NCI-H2029 (cell line): ENCODE results near the gene TRIM29.

Experiments used
- DNase-seq: peaks from one replicate; lab custom pipeline; 2025; lab: John Stamatoyannopoulos, UW

The TRIM29 gene

GRCh38 chr11:120097721-120098385 lies 40.1 kb downstream of the TRIM29 start:
- no peak for DNase-seq

- DNase-seq = no peak
Observed at GRCh38 chr11:120096369-120097191, 41.3 kb downstream of the TRIM29 start.

- no peak for DNase-seq
Observed at GRCh38 chr11:120095516-120095915, 42.4 kb downstream of the TRIM29 start.

- DNase-seq = no peak
Observed at GRCh38 chr11:120091701-120092100, 46.2 kb downstream of the TRIM29 start.

DNA sequence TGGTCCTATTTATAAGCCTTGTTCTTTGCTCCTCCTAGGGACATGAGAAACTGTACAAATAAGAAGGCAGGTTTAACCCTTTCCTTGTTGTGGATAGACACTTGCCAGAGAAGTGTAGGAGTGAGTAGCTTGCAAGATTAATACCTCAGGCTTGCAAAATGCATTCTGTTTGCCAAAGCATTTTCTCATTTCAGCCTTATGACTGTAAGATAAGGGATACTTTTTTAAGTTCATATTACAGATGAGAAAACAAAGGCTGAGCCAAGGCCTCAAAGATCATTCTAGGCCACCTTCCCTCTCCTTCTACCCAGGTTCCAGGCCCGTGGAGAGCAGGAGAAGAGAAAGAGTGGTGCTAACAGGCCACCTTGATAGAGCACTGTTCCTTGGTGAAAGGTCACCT lies 46.8 kb downstream of the TRIM29 start:
- no peak for DNase-seq

- no peak for DNase-seq
Observed at GRCh38 chr11:120090411-120090810, 47.5 kb downstream of the TRIM29 start.

DNA sequence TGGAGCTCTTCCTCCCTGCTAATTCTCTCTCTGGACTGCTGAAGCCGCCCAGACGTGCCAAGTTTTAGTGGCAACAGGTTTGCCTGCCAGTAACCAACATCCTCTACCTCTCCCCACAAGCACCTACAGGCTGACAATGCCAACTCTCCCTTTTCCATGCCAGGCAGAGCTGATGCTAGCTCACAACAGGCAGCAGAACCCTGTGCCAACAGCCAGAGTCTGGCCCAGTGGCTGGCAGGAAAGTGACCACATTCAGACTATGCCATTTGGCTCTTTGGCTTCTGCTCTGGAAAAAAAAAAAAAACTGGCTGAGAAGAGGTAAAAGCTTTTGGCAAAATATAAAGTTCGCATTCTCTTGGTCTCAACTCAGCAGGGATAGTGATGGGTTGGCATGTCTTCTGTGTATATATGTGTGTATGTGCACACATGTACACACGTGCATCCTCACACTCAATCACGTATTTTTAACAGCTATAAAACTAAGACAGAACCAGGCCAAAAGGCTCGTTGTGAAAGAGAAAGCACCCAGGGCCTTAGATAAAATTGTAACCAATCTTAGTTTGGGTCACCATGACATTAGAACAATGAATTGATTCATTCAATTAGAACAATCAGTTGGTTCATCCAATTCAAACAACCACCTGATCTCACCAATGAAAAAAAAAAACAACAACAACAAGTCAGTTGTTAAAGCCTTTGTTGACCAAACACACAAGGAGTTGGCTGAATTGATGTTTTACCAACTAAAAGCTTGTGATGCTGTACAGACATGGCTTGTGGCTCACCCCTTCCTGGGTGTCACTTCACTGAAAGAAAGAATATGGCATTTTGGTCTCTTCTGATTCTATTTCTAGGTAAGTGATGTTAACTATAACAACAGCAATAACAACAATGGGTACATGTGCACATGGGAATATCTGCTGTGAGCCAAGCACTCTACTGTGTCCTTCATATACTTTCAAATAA lies 48.6 kb downstream of the TRIM29 start:
- no peak for DNase-seq

DNA sequence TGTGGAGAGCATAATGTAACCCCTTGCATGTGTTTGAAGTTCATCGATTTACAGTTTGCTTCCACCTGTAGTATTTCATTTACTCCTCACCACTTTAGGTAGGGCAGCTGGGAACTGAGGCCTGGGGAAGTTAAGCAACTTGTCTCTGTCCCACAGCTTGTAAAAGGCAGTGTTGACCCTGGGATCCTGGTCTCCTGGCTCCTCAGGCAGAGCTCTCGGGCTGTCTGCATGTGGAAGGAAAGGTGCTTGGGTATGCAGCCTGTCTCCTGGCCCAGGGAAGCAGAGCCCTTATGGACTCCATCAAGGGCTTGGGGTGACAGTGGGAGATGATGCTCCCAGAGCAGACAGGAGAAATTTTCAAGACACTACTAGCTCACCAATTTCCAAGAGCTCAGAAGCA lies 49.9 kb downstream of the TRIM29 start:
- DNase-seq = no peak

DNA sequence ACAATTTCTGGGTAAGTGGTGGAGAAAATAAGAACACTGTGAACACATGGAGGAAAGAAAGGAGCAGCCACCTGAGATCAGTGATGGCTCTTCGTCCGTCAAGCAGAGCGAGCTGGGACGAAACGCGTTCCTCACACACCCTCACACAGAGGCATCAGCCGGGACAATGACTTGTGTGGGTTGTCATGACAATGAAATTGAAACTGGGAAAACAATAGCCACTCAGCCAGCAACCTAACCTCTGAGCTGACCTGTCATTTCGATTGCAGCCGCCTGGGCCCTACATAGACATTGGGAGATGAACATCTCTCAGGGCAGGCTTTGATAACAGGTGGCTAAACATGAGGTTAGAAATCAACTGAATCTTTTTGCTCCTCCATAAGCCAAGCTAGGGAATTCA lies 51.3 kb downstream of the TRIM29 start:
- no peak for DNase-seq

DNA sequence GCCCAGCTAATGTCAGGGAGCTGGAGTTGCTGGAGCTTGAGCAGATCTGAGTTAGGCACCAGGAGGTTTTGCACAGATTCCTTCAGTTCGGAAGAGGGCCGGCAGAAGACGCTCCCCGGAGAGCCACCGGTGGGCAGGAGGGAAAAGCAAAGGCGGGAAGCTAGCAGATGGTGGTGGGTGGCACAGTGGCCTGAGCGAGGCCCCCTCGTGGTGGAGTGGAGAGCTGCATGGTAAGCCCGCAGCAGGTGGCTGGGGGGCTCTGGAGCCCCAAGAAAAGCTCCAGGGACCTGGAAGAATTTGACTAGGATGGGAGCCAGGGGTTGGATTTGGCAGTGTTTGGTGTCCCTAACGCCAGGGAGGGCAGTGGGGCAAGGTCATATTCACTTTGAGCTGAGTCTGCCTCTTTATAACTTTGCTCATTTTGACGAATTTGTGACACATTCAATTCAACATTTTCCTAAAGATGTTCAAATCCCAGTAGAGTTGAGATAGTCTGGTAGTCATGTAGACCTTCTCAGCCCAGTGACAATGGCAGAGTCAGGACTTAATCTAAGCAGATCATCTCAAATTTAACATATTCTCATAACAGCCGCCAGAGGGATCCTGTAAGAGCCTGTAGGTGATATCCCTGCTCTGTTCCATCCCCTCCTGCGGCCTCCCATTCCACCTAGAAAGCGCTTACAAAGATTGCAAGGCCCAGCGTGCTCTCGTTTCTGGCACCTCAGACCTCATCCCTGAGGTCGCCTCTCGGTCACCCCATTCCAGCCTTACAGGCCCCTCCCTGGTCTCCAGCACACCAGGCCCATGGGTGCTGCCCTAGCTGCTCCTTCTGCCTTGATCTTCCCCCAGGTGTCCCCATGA lies 57.9 kb downstream of the TRIM29 start:
- DNase-seq = no peak

DNA sequence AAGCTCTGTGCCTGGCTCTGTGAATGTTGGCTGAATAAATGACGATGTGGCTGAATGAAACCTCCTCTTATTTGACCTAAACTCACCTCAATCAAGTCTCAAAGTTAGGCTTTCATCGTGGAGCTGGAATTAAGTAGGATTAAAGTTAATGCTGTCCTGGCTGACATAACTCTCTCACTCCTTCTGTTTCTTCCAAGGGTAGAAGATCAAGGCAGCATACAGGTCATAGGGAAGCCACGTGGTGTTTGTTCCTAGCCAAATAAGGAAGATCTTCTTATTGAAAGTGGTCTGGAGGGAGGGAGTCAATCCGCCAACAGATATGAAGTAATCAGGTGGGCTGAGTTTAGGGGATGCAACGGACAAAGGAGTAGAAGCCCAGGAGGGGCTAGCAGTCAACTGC lies 59.5 kb downstream of the TRIM29 start:
- no peak for DNase-seq

- no peak for DNase-seq
Observed at GRCh38 chr11:120074076-120074475, 63.8 kb downstream of the TRIM29 start.

DNA sequence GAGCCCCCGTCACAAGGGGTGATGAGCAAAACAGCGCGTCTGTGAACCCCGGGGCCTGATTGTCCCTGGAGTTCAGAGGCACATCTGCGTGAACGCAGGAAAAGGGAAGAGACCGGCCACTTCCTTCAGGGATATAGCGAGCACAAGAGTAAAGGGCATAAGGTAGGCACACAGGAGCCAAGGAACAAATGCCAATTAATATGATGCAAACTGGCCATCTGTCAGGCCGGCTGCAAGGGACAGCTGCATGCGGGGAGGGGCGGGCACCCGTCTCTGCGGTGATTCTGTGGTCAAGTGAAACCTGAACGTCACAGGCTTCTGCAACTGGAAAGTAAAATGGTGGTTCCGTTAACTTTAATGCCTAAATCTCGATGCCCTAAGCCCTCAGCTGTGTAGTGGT lies 64.7 kb downstream of the TRIM29 start:
- DNase-seq = no peak

GRCh38 chr11:120068114-120068573 lies 69.8 kb downstream of the TRIM29 start:
- DNase-seq = no peak

GRCh38 chr11:120067438-120068113 lies 70.3 kb downstream of the TRIM29 start:
- no peak for DNase-seq

DNA sequence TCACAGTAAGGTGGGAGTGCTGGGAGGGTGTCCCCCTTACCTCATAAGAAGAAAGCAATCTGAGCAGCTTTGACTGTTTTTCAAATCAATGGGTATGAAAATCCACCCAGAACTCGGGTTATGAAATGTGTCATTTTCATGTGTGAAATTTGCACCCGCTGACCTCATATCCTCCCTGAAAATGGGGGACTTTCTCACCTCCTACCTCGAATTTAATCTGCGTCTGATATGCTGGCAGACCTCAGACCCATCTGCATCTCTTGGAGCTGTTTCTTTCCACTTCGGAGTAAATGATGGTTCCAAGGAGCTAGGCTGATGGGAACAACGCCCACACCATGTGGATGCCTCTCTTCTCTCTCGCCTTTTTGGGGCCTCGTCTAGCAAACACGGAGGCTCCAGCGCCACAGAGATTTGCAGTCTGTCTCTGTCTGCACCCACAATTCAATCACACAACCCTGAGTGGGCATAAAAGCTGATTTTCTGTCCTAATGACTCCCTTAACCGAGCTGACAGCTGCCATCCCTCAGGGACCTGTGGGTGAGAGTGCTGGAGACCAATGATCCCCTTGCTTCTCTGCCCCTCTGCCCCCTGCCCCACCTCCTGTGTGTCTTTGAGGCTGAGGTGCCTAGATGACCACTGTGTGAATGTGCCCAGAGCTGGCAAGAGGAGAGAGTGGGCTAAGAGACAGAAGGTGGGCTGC lies 71.0 kb downstream of the TRIM29 start:
- no peak for DNase-seq

DNA sequence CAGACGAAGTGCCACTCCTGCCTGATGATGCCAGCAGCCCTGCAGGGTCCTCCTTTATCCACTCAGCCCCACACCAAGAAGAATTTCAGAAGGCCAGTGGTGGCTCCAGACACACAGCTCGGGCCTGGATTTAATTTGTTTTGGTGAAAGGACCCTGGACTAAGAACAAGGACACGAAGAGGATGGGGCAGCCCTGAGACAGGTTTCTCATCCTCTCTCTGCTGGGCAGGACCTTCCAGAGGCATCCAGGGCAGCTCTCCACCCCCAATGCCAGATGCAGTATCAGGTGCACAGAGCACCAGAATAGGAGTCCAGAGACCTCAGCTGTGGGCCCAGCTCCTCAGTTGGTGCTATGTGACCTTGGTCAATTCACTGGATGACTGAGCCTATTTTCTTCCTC lies 72.0 kb downstream of the TRIM29 start:
- DNase-seq = no peak

DNA sequence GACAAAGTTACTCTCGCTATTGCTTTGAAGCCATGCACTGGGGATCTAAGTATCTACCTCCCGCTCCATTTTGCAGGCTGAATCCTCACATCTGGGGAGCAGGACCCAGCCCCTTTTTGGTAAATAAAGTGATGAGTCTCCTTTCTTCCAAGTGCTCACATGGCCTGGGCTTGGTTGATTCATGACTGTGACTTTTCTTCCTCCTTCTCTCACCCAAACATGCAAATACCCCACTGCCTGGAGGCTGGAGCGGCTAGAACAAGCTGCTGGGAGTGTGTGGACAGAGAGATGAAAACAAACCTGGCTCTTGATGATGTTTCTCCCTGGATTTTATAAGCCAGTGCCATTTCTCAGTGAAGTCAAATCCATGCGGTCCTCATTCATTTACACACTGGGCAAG lies 72.7 kb downstream of the TRIM29 start:
- no peak for DNase-seq

DNA sequence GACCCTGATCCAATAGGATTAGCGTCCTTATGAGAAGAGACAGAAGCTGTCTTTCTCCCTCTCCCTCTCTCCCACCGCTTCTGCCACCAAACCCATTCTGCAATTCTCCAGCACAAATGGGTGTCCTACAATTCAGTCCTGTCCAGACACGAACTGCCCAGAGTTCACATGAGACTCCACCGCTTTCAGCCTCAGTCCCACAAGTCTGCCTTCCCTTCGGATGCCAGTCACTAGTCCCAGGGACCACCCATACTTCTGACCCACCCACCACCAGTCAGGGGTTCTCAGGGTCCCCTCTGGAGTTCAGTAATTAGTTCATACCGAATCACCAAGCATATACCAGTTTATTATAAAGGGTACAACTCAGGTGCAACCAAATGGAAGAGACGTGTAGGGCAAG lies 73.6 kb downstream of the TRIM29 start:
- DNase-seq = no peak

- no peak for DNase-seq
Observed at GRCh38 chr11:120063686-120064340, 74.1 kb downstream of the TRIM29 start.
